HepG2 (cell line): ENCODE measurements around the gene SENP5. TPM values are rescaled to one million over a fixed set of nuclear protein-coding genes. Genes with fewer than 3 reads are reported as not detected.
A peak's percentile ranks its signal among the peaks of the same experiment; 100 is the strongest.

Experiments
- ATF7-NPFF ChIP-seq: sonication (generic); formaldehyde crosslinking; IDR thresholded peaks from 2 replicates; pipeline ENCODE4 v1.8.1; 2023; ENCODE audit warnings: mild to moderate bottlenecking, low read depth, missing genetic modification reagents, moderate library complexity
- CENPT ChIP-seq: sonication (generic); formaldehyde crosslinking; IDR thresholded peaks from 2 replicates; pipeline ENCODE4 v1.8.0; 2022; ENCODE audit warnings: low read depth, mild to moderate bottlenecking, moderate library complexity, missing genetic modification reagents
- DR1 ChIP-seq: sonication (generic); formaldehyde crosslinking; IDR thresholded peaks from 2 replicates; pipeline ENCODE4 v1.8.0; 2021; ENCODE audit warnings: mild to moderate bottlenecking, missing genetic modification reagents, inconsistent platforms
- GLMP ChIP-seq: sonication (generic); formaldehyde crosslinking; IDR thresholded peaks from 2 replicates; pipeline ENCODE4 v1.9.0; 2021; ENCODE audit warnings: missing genetic modification reagents, mild to moderate bottlenecking, borderline replicate concordance
- KLF12 ChIP-seq: sonication (generic); formaldehyde crosslinking; IDR thresholded peaks from 2 replicates; pipeline ENCODE4 v1.4.0; 2020; ENCODE audit warnings: missing genetic modification reagents, borderline replicate concordance
- LRRFIP1 ChIP-seq: sonication (generic); formaldehyde crosslinking; conservative IDR thresholded peaks from 2 replicates; pipeline ENCODE4 v1.4.0; 2020; ENCODE audit warnings: missing genetic modification reagents
- NCOA5 ChIP-seq: sonication (generic); formaldehyde crosslinking; IDR thresholded peaks from 2 replicates; pipeline ENCODE4 v1.4.0; 2020; ENCODE audit warnings: missing genetic modification reagents
- PCBP2 ChIP-seq: fragments of 200-400 bp; formaldehyde crosslinking; optimal IDR thresholded peaks from 2 replicates; pipeline ENCODE3; 2018; ENCODE audit warnings: low read length, low read depth; ENCODE audit not compliant: poor library complexity, severe bottlenecking
- PHF21A ChIP-seq: sonication (generic); formaldehyde crosslinking; IDR thresholded peaks from 2 replicates; pipeline ENCODE4 v1.5.0; 2020; ENCODE audit warnings: mild to moderate bottlenecking, missing genetic modification reagents
- SIX4 ChIP-seq: sonication (generic); formaldehyde crosslinking; IDR thresholded peaks from 2 replicates; pipeline ENCODE4 v1.4.0; 2020; ENCODE audit warnings: missing genetic modification reagents
- ZBTB34 ChIP-seq: sonication (generic); formaldehyde crosslinking; IDR thresholded peaks from 2 replicates; pipeline ENCODE4 v1.8.0; 2022; ENCODE audit warnings: mild to moderate bottlenecking, missing genetic modification reagents
- ZBTB46 ChIP-seq: sonication (generic); formaldehyde crosslinking; IDR thresholded peaks from 2 replicates; pipeline ENCODE4 v1.4.0; 2020; ENCODE audit warnings: mild to moderate bottlenecking, missing genetic modification reagents, borderline replicate concordance
- ZNF484 ChIP-seq: sonication (generic); formaldehyde crosslinking; IDR thresholded peaks from 2 replicates; pipeline ENCODE4 v1.5.1; 2020; ENCODE audit warnings: mild to moderate bottlenecking, low read depth, missing genetic modification reagents, borderline replicate concordance
- ZNF597 ChIP-seq: sonication (generic); formaldehyde crosslinking; IDR thresholded peaks from 2 replicates; pipeline ENCODE4 v1.5.0; 2020; ENCODE audit warnings: missing genetic modification reagents
- ZNF674 ChIP-seq: sonication (generic); formaldehyde crosslinking; IDR thresholded peaks from 2 replicates; pipeline ENCODE4 v1.5.0; 2020; ENCODE audit warnings: low read depth, mild to moderate bottlenecking, missing genetic modification reagents
- ZNF749 ChIP-seq: sonication (generic); formaldehyde crosslinking; IDR thresholded peaks from 2 replicates; pipeline ENCODE4 v1.8.0; 2022; ENCODE audit warnings: mild to moderate bottlenecking, missing genetic modification reagents, moderate library complexity, borderline replicate concordance
- ZXDC ChIP-seq: sonication (generic); formaldehyde crosslinking; IDR thresholded peaks from 2 replicates; pipeline ENCODE4 v1.5.0; 2020; ENCODE audit warnings: mild to moderate bottlenecking, missing genetic modification reagents
- polyA plus RNA-seq, 8 experiments: library from polyadenylated mRNA; depleted of rRNA in 3 of 8; stranded (reverse) in 7 of 8; unstranded in 1 of 8; fragments of >200 nt; fragmentation: Illumina TruSeq in 4 of 8; extraction: Trizol in 4 of 8; gene quantifications; 2 replicates each; pipeline versions ENCODE4 v1.2.1 to v1.2.3, GENCODE V29; 2011 to 2016; ENCODE audit warnings: low read depth in 4 of 8, missing spikeins in 1 of 8, mixed read lengths in 1 of 8; ENCODE audit not compliant: insufficient read depth in 1 of 8
- total RNA-seq, 5 experiments: library from RNA; depleted of rRNA; stranded (reverse); fragments of >200 nt; fragmentation: Illumina TruSeq; extraction: Trizol; gene quantifications; 2 replicates each; pipeline ENCODE4 v1.2.3, GENCODE V29; 2016; ENCODE audit warnings: low read depth in 1 of 5

The SENP5 gene
- total and polyA plus RNA-seq, 2 of the 13 experiments (the other 11 are each of a cell fraction or from before 2014, with no cell fraction given) = 17.6 to 30.9 TPM

- no peak for TF ChIP-seq LRRFIP1 (CRISPR knock-in tag)
- no peak for TF ChIP-seq ZNF597 (CRISPR knock-in tag)
- no peak for TF ChIP-seq ZNF749 (CRISPR knock-in tag)
- no peak for TF ChIP-seq ZBTB46 (CRISPR knock-in tag)
- TF ChIP-seq PCBP2 = peak; percentile 99
- TF ChIP-seq ZNF674 (CRISPR knock-in tag) = no peak
- no peak for TF ChIP-seq ZBTB34 (CRISPR knock-in tag)
- TF ChIP-seq ZXDC = no peak
- TF ChIP-seq PHF21A (CRISPR knock-in tag) = no peak
- no peak for TF ChIP-seq NCOA5 (CRISPR knock-in tag)
- no peak for TF ChIP-seq GLMP (CRISPR knock-in tag)
- TF ChIP-seq SIX4 (CRISPR knock-in tag) = no peak
- TF ChIP-seq ATF7-NPFF (CRISPR knock-in tag) = peak; percentile 56; the same call in 1 of the 2 replicates
- TF ChIP-seq ZNF484 = no peak
- TF ChIP-seq CENPT (CRISPR knock-in tag) = no peak
- no peak for TF ChIP-seq KLF12
- no peak for TF ChIP-seq DR1
These were observed 80.9 kb downstream of the SENP5 start (continued) for GRCh38 chr3:196948442-196949284.
